ENCODE measurements around the gene TASOR2.

The TASOR2 gene

GRCh38 chr10:5681930-5682329 lies 2.7 kb upstream of the TASOR2 start:
- no peak for DNase-seq (ENCODE audit: low spot score)
- in situ Hi-C loops (cut with MboI; ENCODE audit: low sequenced_read_pairs, unreplicated experiment) = no loop called here

GRCh38 chr10:5683065-5683464 lies 1.6 kb upstream of the TASOR2 start:
- TF ChIP-seq CTCF (IDR thresholded peaks at IDR 0.05; ENCODE audit: borderline replicate concordance, control extremely low read depth, extremely low read depth, insufficient read depth, missing control alignments) = no peak
- no peak for DNase-seq (ENCODE audit: low spot score)
- in situ Hi-C loops (cut with MboI; ENCODE audit: low sequenced_read_pairs, unreplicated experiment) = no loop called here

More at GRCh38 chr10:5681930-5682329, 2.7 kb upstream of the TASOR2 start:
- no peak for TF ChIP-seq CTCF (IDR thresholded peaks at IDR 0.05; ENCODE audit: borderline replicate concordance, control extremely low read depth, extremely low read depth, insufficient read depth, missing control alignments)

- peak; percentile 58 for DNase-seq (ENCODE audit: low spot score)
- in situ Hi-C loops (cut with MboI; ENCODE audit: low sequenced_read_pairs, unreplicated experiment) = no loop called here
- peak; percentile 59 for TF ChIP-seq CTCF (IDR thresholded peaks at IDR 0.05; ENCODE audit: borderline replicate concordance, control extremely low read depth, extremely low read depth, insufficient read depth, missing control alignments)
Measured at GRCh38 chr10:5684971-5685763, 529 bp downstream of the TASOR2 start.

GRCh38 chr10:5685764-5686240 lies 1.2 kb downstream of the TASOR2 start:
- TF ChIP-seq CTCF (IDR thresholded peaks at IDR 0.05; ENCODE audit: borderline replicate concordance, control extremely low read depth, extremely low read depth, insufficient read depth, missing control alignments) = no peak
- in situ Hi-C loops (cut with MboI; ENCODE audit: low sequenced_read_pairs, unreplicated experiment) = no loop called here
- DNase-seq (ENCODE audit: low spot score) = no peak

- no peak for DNase-seq (ENCODE audit: low spot score)
- in situ Hi-C loops (cut with MboI; ENCODE audit: low sequenced_read_pairs, unreplicated experiment) = no loop called here
- TF ChIP-seq CTCF (IDR thresholded peaks at IDR 0.05; ENCODE audit: borderline replicate concordance, control extremely low read depth, extremely low read depth, insufficient read depth, missing control alignments) = no peak
Measured at GRCh38 chr10:5688587-5688986, 3.9 kb downstream of the TASOR2 start.

GRCh38 chr10:5691786-5692185 lies 7.1 kb downstream of the TASOR2 start:
- TF ChIP-seq CTCF (IDR thresholded peaks at IDR 0.05; ENCODE audit: borderline replicate concordance, control extremely low read depth, extremely low read depth, insufficient read depth, missing control alignments) = no peak
- in situ Hi-C loops (cut with MboI; ENCODE audit: low sequenced_read_pairs, unreplicated experiment) = no loop called here
- no peak for DNase-seq (ENCODE audit: low spot score)
